PC-3 (cell line): ENCODE data around the gene CCM2. TPM values are rescaled to one million over a fixed set of nuclear protein-coding genes. Genes with fewer than 3 reads are reported as not detected.
A peak's percentile ranks its signal among the peaks of the same experiment; 100 is the strongest.

Source experiments
- ATAC-seq: fragments of 200-7000 bp; cut with Tn5 transposase; 2 replicates; pipeline ENCODE4 v1.9.1; 2020; ENCODE audit warnings: mild to moderate bottlenecking, moderate library complexity
- BruUV-seq: library from RNA; stranded (reverse); fragments of 400-500 nt; replicated peaks from 2 replicates; lab custom pipeline; 2021; lab: Mats Ljungman, UMichigan
- CTCF ChIA-PET: fragments of 300-600 bp; sonication (Branson Sonifier 250); formaldehyde crosslinking; loops from one replicate; lab custom pipeline; 2022; ENCODE audit warnings: antibody characterized with exemption; lab: Charles Lee
- POLR2A ChIA-PET: fragments of 300-600 bp; sonication (Branson Sonifier 250); formaldehyde crosslinking; loops from one replicate; lab custom pipeline; 2022; ENCODE audit warnings: antibody characterized with exemption; ENCODE audit not compliant: unreplicated experiment; lab: Charles Lee
- DNase-seq: peaks from one replicate; pipeline ENCODE4 v3.0.0-alpha.2; 2015
- H2AFZ ChIP-seq: fragments of 300-600 bp; sonication (generic); 2 replicates; pipeline ENCODE4 v1.6.0; 2016; ENCODE audit warnings: antibody characterized with exemption, low read length
- H3F3A ChIP-seq: fragments of 300-600 bp; sonication (generic); one replicate; pipeline ENCODE4 v1.6.0; 2017; ENCODE audit warnings: antibody characterized with exemption, low read length, control low read depth, mild to moderate bottlenecking; ENCODE audit not compliant: unreplicated experiment
- H3K27ac ChIP-seq: fragments of 300-600 bp; sonication (generic); 2 replicates; pipeline ENCODE4 v1.5.1; 2016; ENCODE audit warnings: mild to moderate bottlenecking, low read length
- H3K27me3 ChIP-seq: fragments of 300-600 bp; sonication (generic); 2 replicates; pipeline ENCODE4 v1.6.1; 2016; ENCODE audit warnings: low read length, mixed read lengths
- H3K36me3 ChIP-seq: fragments of 300-600 bp; sonication (generic); 2 replicates; pipeline ENCODE4 v1.6.1; 2016; ENCODE audit warnings: low read depth, mixed run types, low read length, mixed read lengths
- H3K4me1 ChIP-seq: fragments of 300-600 bp; sonication (generic); 2 replicates; pipeline ENCODE4 v1.5.1; 2016; ENCODE audit warnings: low read length; ENCODE audit not compliant: insufficient read depth
- H3K4me2 ChIP-seq: fragments of 300-600 bp; sonication (generic); 2 replicates; pipeline ENCODE4 v1.6.0; 2016; ENCODE audit warnings: low read length
- H3K4me3 ChIP-seq: fragments of 300-600 bp; sonication (generic); 2 replicates; pipeline ENCODE4 v1.5.1; 2016; ENCODE audit warnings: mild to moderate bottlenecking, low read length, mixed read lengths
- H3K79me2 ChIP-seq: fragments of 300-600 bp; sonication (generic); 2 replicates; pipeline ENCODE4 v1.6.1; 2017; ENCODE audit warnings: low read length, mixed read lengths
- H3K9ac ChIP-seq: fragments of 300-600 bp; sonication (generic); 2 replicates; pipeline ENCODE4 v1.6.0; 2016; ENCODE audit warnings: mild to moderate bottlenecking, low read length
- H3K9me2 ChIP-seq: fragments of 300-600 bp; sonication (generic); replicated peaks from 2 replicates; pipeline ENCODE4 v1.6.1; 2016; ENCODE audit warnings: mixed run types, low read length, mixed read lengths
- H3K9me3 ChIP-seq: fragments of 300-600 bp; sonication (generic); 2 replicates; pipeline ENCODE4 v1.6.1; 2016; ENCODE audit warnings: low read length, mixed read lengths
- H4K20me1 ChIP-seq: fragments of 300-600 bp; sonication (generic); 2 replicates; pipeline ENCODE4 v1.6.1; 2016; ENCODE audit warnings: low read length, mixed read lengths
- CTCF ChIP-seq: fragments of 300-600 bp; sonication (generic); conservative IDR thresholded peaks from 2 replicates; pipeline ENCODE4 v1.5.1; 2017; ENCODE audit warnings: antibody characterized with exemption, low read depth, mild to moderate bottlenecking, low read length
- EZH2 ChIP-seq: fragments of 300-600 bp; sonication (generic); IDR thresholded peaks from one replicate; pipeline ENCODE4 v1.6.1; 2017; ENCODE audit warnings: antibody characterized with exemption, mild to moderate bottlenecking, low read length; ENCODE audit not compliant: unreplicated experiment
- EZH2phosphoT487 ChIP-seq: fragments of 300-600 bp; sonication (generic); IDR thresholded peaks from 2 replicates; pipeline ENCODE4 v1.6.1; 2018; ENCODE audit warnings: mild to moderate bottlenecking, antibody characterized with exemption, low read length, borderline replicate concordance
- intact Hi-C: fragments of 100-400 bp; cut with micrococcal nuclease; formaldehyde crosslinking; loops from 2 replicates; pipeline ENCODE4 v1.9.0; 2023
- total RNA-seq: library from RNA; depleted of rRNA; stranded (reverse); fragments of >200 nt; gene quantifications from 2 replicates; pipeline ENCODE4 v1.2.3, GENCODE V29; 2014

The CCM2 gene
- total RNA-seq, 1 experiment from 2014 or later = 56.6 TPM

DNA sequence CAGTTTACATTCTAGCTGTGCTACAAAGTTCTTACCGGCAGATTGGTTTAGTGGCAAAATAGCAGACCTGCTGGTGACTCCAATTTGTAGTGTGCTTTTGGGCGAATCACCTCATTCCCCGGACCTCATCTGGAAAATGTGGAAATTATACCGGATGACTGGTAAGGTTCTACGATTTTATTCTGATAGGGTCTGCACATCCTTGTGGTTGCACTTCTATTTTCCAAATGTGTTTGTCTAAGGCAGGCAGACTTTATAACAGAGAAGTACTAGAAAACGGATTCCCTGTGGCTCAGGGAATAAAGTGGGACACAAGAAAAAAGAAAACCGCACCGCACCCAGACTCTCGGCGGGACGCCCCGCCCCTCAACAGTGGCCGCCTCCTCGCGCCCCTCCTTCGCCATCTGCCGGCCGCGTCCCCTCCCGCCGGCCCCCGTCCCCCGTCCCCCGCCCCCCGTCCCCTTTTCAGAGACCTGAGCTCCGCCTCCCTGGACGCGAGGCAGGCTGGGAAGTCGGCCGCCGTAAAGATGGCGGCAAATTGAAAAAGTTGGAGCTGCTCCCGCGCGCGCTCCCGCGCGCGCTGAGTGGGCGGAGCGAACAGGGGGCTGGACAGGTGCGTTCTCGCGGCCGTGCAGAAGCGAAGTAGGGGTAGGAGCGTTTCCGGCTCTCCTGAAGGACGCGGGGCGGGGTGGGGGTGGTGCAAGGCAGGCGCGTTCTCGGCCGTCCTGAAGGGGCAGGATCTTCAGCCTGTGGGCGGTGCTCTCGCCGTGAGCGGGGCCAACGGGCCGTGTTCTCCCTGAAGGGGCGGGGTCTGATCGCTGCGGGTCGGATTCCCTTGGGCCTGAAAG lies 532 bp upstream of the CCM2 start:
- Histone ChIP-seq H3K4me1 (peaks cover 23% of the 10 kb centered on the region), H3K9me2 (no peaks in the 10 kb centered on the region), H3K79me2 (peaks cover 40% of the 10 kb centered on the region), H3K27me3 (no peaks in the 10 kb centered on the region), H3K9ac (peak overlapping the region; percentile 78), H4K20me1 (no peaks in the 10 kb centered on the region), H3K9me3 (no peaks in the 10 kb centered on the region), H3K4me2 (peak overlapping the region; percentile 93), H3K36me3 (no peaks in the 10 kb centered on the region; the same call in 1 of the 2 replicates), H3K4me3 (peak overlapping the region; percentile 94), H3K27ac (peak overlapping the region; percentile 66), H3F3A (no peaks in the 10 kb centered on the region), H2AFZ (peak overlapping the region; percentile 99)
- DNase-seq (peak; percentile 98), ATAC-seq (peak; percentile 88)
- ChIA-PET POLR2A (interaction anchor here (0.5 to 1.0 kb wide), 8 partner anchors 14 to 740 kb away, joined by 3 to 18 read pairs (median 8); no protein-coding TSS in a partner anchor), CTCF (interaction anchor here (0.6 to 1.5 kb wide), 11 partner anchors 12 to 241 kb away, joined by 3 to 15 read pairs (median 5); no protein-coding TSS in a partner anchor)
- BruUV-seq = TSS peak; percentile 79
- intact Hi-C loops = loop anchor here (5.0 kb wide), 1 partner anchor 142 kb away; no protein-coding TSS in a partner anchor
- no peak for TF ChIP-seq CTCF
- no peak for TF ChIP-seq EZH2
- no peak for TF ChIP-seq EZH2phosphoT487

DNA sequence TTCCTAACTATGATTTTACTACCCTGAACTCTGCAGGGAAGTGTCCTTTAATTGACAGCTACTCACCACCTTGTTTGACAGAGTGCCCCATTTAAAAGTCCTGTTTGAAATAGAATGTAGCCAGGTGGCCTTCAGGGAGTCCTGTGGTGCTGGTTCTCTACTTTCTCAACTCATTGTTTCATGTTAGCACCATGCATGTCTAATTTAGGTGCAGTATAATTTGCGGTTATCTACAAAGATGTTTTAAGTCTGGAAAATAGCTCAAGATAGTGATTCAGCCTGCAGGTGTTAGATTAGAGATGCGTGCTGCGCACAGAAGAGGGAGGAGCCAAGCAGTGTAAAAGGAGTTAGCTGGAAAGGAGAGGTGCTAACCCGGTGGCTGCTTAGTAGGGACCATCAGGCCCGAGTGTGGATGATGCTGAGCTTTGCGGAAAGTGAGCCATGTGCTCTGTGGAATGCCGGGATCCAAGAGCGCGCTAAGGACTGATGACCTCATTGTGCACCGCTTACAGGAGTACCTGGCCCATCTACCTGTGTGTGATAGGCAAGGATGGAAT lies 1.2 kb downstream of the CCM2 start:
- Histone ChIP-seq H3K27me3 (no peaks in the 10 kb centered on the region), H4K20me1 (no peaks in the 10 kb centered on the region), H3K9ac (peak overlapping the region; percentile 73), H3K4me1 (peaks cover 19% of the 10 kb centered on the region), H3K4me3 (peak overlapping the region; percentile 75), H3K9me2 (no peaks in the 10 kb centered on the region), H3K79me2 (peaks cover 40% of the 10 kb centered on the region), H3K36me3 (no peaks in the 10 kb centered on the region; the same call in 1 of the 2 replicates), H3K4me2 (peak overlapping the region; percentile 85), H3F3A (no peaks in the 10 kb centered on the region), H2AFZ (peak overlapping the region; percentile 42; the same call in 1 of the 2 replicates), H3K27ac (no peak overlapping the region; the same call in 1 of the 2 replicates), H3K9me3 (no peaks in the 10 kb centered on the region)
- intact Hi-C loops = no loop called here
- ChIA-PET POLR2A (no interaction called here), CTCF (no interaction called here)
- TSS peak; percentile 48 for BruUV-seq
- ATAC-seq (no peak), DNase-seq (peak; percentile 31)
- TF ChIP-seq CTCF = no peak
- no peak for TF ChIP-seq EZH2phosphoT487
- TF ChIP-seq EZH2 = no peak
